Measurements from ENCODE around the gene TEX12. TPM values are rescaled to one million over a fixed set of nuclear protein-coding genes. Genes with fewer than 3 reads are reported as not detected.
A peak's percentile ranks its signal among the peaks of the same experiment; 100 is the strongest.

TEX12 gene
- total and polyA plus RNA-seq, 4 donors, result 0.57 to 0.97 TPM; not detected in 2

- H3K4me1 ChIP-seq (ENCODE audit: control insufficient read depth in 1 of 2, insufficient read depth in 2 of 2, low read length in 2 of 2), result no peaks in the 10 kb centered on the region
- WGBS, 2 donors, result 93 to 96% methylated on average over 4 of the region's 4 CpGs
- no peak for ATAC-seq (ENCODE audit: low FRiP score)
- intact Hi-C loops (cut with DNase I), result loop anchor here in 1 of 2 donors (10.0 kb wide), 2 partner anchors 341 to 1071 kb away; no protein-coding TSS in a partner anchor
- H3K9me3 ChIP-seq (ENCODE audit: control insufficient read depth, low read length), result no peaks in the 10 kb centered on the region
- H3K27ac ChIP-seq (ENCODE audit: low read depth in 1 of 2, low read length in 2 of 2), result no peak overlapping the region
- no peaks in the 10 kb centered on the region for H3K27me3 ChIP-seq (ENCODE audit: control insufficient read depth in 1 of 2, insufficient read depth in 2 of 2, low read length in 1 of 2)
- no peak overlapping the region for H3K4me3 ChIP-seq (ENCODE audit: low read length in 2 of 2)
- H3K36me3 ChIP-seq (ENCODE audit: control insufficient read depth in 1 of 2, insufficient read depth in 2 of 2, low read length in 1 of 2), result no peaks in the 10 kb centered on the region
- no peak for DNase-seq
Measured at GRCh38 chr11:112213753-112214152, 46.6 kb downstream of the TEX12 start.

GRCh38 chr11:112215621-112216020 lies 48.4 kb downstream of the TEX12 start:
- no peak for DNase-seq
- Histone ChIP-seq H3K36me3 (ENCODE audit: control insufficient read depth in 1 of 2, insufficient read depth in 2 of 2, low read length in 1 of 2) (no peaks in the 10 kb centered on the region), H3K4me1 (ENCODE audit: control insufficient read depth in 1 of 2, insufficient read depth in 2 of 2, low read length in 2 of 2) (peaks cover 0 to 2% of the 10 kb centered on the region in 2 donors), H3K4me3 (ENCODE audit: low read length in 2 of 2) (no peak overlapping the region), H3K27me3 (ENCODE audit: control insufficient read depth in 1 of 2, insufficient read depth in 2 of 2, low read length in 1 of 2) (no peaks in the 10 kb centered on the region), H3K9me3 (ENCODE audit: control insufficient read depth, low read length) (no peaks in the 10 kb centered on the region), H3K27ac (ENCODE audit: low read depth in 1 of 2, low read length in 2 of 2) (no peak overlapping the region)
- no peak for ATAC-seq (ENCODE audit: low FRiP score)
- 85 to 87% methylated on average over 6 of the region's 6 CpGs for WGBS, 2 donors
- intact Hi-C loops (cut with DNase I), result loop anchor here in 1 of 2 donors (10.0 kb wide), 2 partner anchors 339 to 1069 kb away; no protein-coding TSS in a partner anchor

GRCh38 chr11:112216561-112217105 lies 49.5 kb downstream of the TEX12 start:
- H3K27ac ChIP-seq (ENCODE audit: low read depth in 1 of 2, low read length in 2 of 2), result no peak overlapping the region
- H3K4me1 ChIP-seq (ENCODE audit: control insufficient read depth in 1 of 2, insufficient read depth in 2 of 2, low read length in 2 of 2), result peaks cover 0 to 2% of the 10 kb centered on the region in 2 donors
- no peaks in the 10 kb centered on the region for H3K9me3 ChIP-seq (ENCODE audit: control insufficient read depth, low read length)
- DNase-seq, result no peak
- no peak for ATAC-seq (ENCODE audit: low FRiP score)
- 91 to 93% methylated on average over 1 of the region's 1 CpG for WGBS, 2 donors
- intact Hi-C loops (cut with DNase I), result loop anchor here in 1 of 2 donors (10.0 kb wide), 2 partner anchors 338 to 1068 kb away; no protein-coding TSS in a partner anchor
- no peaks in the 10 kb centered on the region for H3K36me3 ChIP-seq (ENCODE audit: control insufficient read depth in 1 of 2, insufficient read depth in 2 of 2, low read length in 1 of 2)
- H3K4me3 ChIP-seq (ENCODE audit: low read length in 2 of 2), result no peak overlapping the region
- H3K27me3 ChIP-seq (ENCODE audit: control insufficient read depth in 1 of 2, insufficient read depth in 2 of 2, low read length in 1 of 2), result no peaks in the 10 kb centered on the region

- no peaks in the 10 kb centered on the region for H3K27me3 ChIP-seq (ENCODE audit: control insufficient read depth in 1 of 2, insufficient read depth in 2 of 2, low read length in 1 of 2)
- H3K4me3 ChIP-seq (ENCODE audit: low read length in 2 of 2), result no peak overlapping the region
- H3K9me3 ChIP-seq (ENCODE audit: control insufficient read depth, low read length), result no peaks in the 10 kb centered on the region
- no peak overlapping the region for H3K27ac ChIP-seq (ENCODE audit: low read depth in 1 of 2, low read length in 2 of 2)
- ATAC-seq (ENCODE audit: low FRiP score), result peak; percentile 93
- no peak for DNase-seq
- H3K4me1 ChIP-seq (ENCODE audit: control insufficient read depth in 1 of 2, insufficient read depth in 2 of 2, low read length in 2 of 2), result peaks cover 0 to 2% of the 10 kb centered on the region in 2 donors
- 31% methylated on average over 7 of the region's 7 CpGs for whole genome bisulfite sequencing, 2 donors
- intact Hi-C loops (cut with DNase I), result loop anchor here (1.0 to 10.0 kb wide), 5 partner anchors 61 to 1065 kb away; no protein-coding TSS in a partner anchor
- no peaks in the 10 kb centered on the region for H3K36me3 ChIP-seq (ENCODE audit: control insufficient read depth in 1 of 2, insufficient read depth in 2 of 2, low read length in 1 of 2)
Measured at GRCh38 chr11:112219476-112220232, 52.5 kb downstream of the TEX12 start.

GRCh38 chr11:112221274-112221835 lies 54.2 kb downstream of the TEX12 start:
- peaks cover 0 to 2% of the 10 kb centered on the region in 2 donors for H3K4me1 ChIP-seq (ENCODE audit: control insufficient read depth in 1 of 2, insufficient read depth in 2 of 2, low read length in 2 of 2)
- no peak overlapping the region for H3K27ac ChIP-seq (ENCODE audit: low read depth in 1 of 2, low read length in 2 of 2)
- intact Hi-C loops (cut with DNase I), result loop anchor here (2.0 to 10.0 kb wide), 3 partner anchors 59 to 333 kb away; no protein-coding TSS in a partner anchor
- H3K27me3 ChIP-seq (ENCODE audit: control insufficient read depth in 1 of 2, insufficient read depth in 2 of 2, low read length in 1 of 2), result no peaks in the 10 kb centered on the region
- H3K9me3 ChIP-seq (ENCODE audit: control insufficient read depth, low read length), result no peaks in the 10 kb centered on the region
- WGBS, 2 donors, result 50 to 53% methylated on average over 3 of the region's 3 CpGs
- H3K36me3 ChIP-seq (ENCODE audit: control insufficient read depth in 1 of 2, insufficient read depth in 2 of 2, low read length in 1 of 2), result no peaks in the 10 kb centered on the region
- DNase-seq (no peak), ATAC-seq (ENCODE audit: low FRiP score) (no peak)
- H3K4me3 ChIP-seq (ENCODE audit: low read length in 2 of 2), result no peak overlapping the region

Other genes with a start within 250 kb of the TEX12 start
- 1 to 10 TPM; 2.7 to 5.2 TPM for gene C11orf52, start 248.5 kb upstream of the TEX12 start, total RNA-seq
- gene C11orf52, start 248.5 kb upstream of the TEX12 start, polyA plus RNA-seq, result 1 to 10 TPM; 5.3 to 5.6 TPM
- 10 to 100 TPM; 54.4 to 61.8 TPM for gene DIXDC1, start 230.0 kb upstream of the TEX12 start, total RNA-seq
- 10 to 100 TPM; 29.8 to 33.0 TPM for gene DIXDC1, start 230.0 kb upstream of the TEX12 start, polyA plus RNA-seq
- 10 to 100 TPM; 20.7 to 20.8 TPM for gene DLAT, start 142.0 kb upstream of the TEX12 start, total RNA-seq
- gene DLAT, start 142.0 kb upstream of the TEX12 start, polyA plus RNA-seq, result 10 to 100 TPM; 11.9 to 12.8 TPM
- gene PIH1D2, start 93.4 kb upstream of the TEX12 start, total RNA-seq, result 1 to 10 TPM in 1 of 2 donors, under 1 TPM in 1; 0.49 to 1.4 TPM
- gene PIH1D2, start 93.4 kb upstream of the TEX12 start, polyA plus RNA-seq, result 10 to 100 TPM in 1 of 2 donors, 1 to 10 TPM in 1; 1.0 to 10.3 TPM
- gene NKAPD1, start 93.1 kb upstream of the TEX12 start, total RNA-seq, result 10 to 100 TPM; 14.7 to 16.3 TPM
- 10 to 100 TPM; 14.4 to 19.7 TPM for gene NKAPD1, start 93.1 kb upstream of the TEX12 start, polyA plus RNA-seq
- gene TIMM8B, start 80.6 kb upstream of the TEX12 start, total RNA-seq, result 10 to 100 TPM; 30.4 to 31.9 TPM
- 100 to 1,000 TPM in 1 of 2 donors, 10 to 100 TPM in 1; 45.4 to 131 TPM for gene TIMM8B, start 80.6 kb upstream of the TEX12 start, polyA plus RNA-seq
- 10 to 100 TPM; 58.4 to 65.2 TPM for gene SDHD, start 80.5 kb upstream of the TEX12 start, total RNA-seq
- gene SDHD, start 80.5 kb upstream of the TEX12 start, polyA plus RNA-seq, result 100 to 1,000 TPM in 1 of 2 donors, 10 to 100 TPM in 1; 96.3 to 157 TPM
- gene IL18, start 3.3 kb upstream of the TEX12 start, total RNA-seq, result 10 to 100 TPM; 11.1 to 17.1 TPM
- 10 to 100 TPM in 1 of 2 donors, 1 to 10 TPM in 1; 4.1 to 29.8 TPM for gene IL18, start 3.3 kb upstream of the TEX12 start, polyA plus RNA-seq
- 1 to 10 TPM; 6.1 to 9.1 TPM for gene BCO2, start 8.1 kb downstream of the TEX12 start, total RNA-seq
- gene BCO2, start 8.1 kb downstream of the TEX12 start, polyA plus RNA-seq, result 10 to 100 TPM in 1 of 2 donors, 1 to 10 TPM in 1; 1.1 to 13.0 TPM
- gene PTS, start 59.1 kb downstream of the TEX12 start, total RNA-seq, result 10 to 100 TPM; 36.5 to 48.3 TPM
- 10 to 100 TPM; 42.0 to 61.2 TPM for gene PTS, start 59.1 kb downstream of the TEX12 start, polyA plus RNA-seq
- not detected for gene PLET1, start 93.5 kb downstream of the TEX12 start, total RNA-seq
- gene PLET1, start 93.5 kb downstream of the TEX12 start, polyA plus RNA-seq, result not detected

Data from aorta (tissue), 5 donors.